ENCODE results near the gene PANK4. TPM values are rescaled to one million over a fixed set of nuclear protein-coding genes. Genes with fewer than 3 reads are reported as not detected.

Gene PANK4
- total and polyA plus RNA-seq, 10 of the 15 experiments (the other 5 are each of a cell fraction or from before 2014, with no cell fraction given): 0.35 to 38.0 (median 18.6) TPM

GRCh38 chr1:2547210-2548067 lies 21.0 kb upstream of the PANK4 start:
- peak overlapping the region; percentile 96 for H3K27ac ChIP-seq (ENCODE audit: control insufficient read depth, insufficient read depth)
- no peaks in the 10 kb centered on the region for H3K36me3 ChIP-seq (ENCODE audit: control insufficient read depth in 2 of 2, insufficient read depth in 2 of 2, low read length in 1 of 2)
- H3K9me3 ChIP-seq (replicated peaks; ENCODE audit: control insufficient read depth, insufficient read depth, low read length): no peaks in the 10 kb centered on the region
- peak overlapping the region; percentile 99 for H3K4me2 ChIP-seq (ENCODE audit: control insufficient read depth, insufficient read depth)
- WGBS (ENCODE audit: insufficient coverage, insufficient replicate concordance, low lambda C conversion rate, missing lambda C conversion rate): 1% methylated on average over 21 of the region's 27 CpGs
- peak overlapping the region; percentile 85 for H3K9ac ChIP-seq (ENCODE audit: control insufficient read depth, insufficient read depth, low read length)
- no peaks in the 10 kb centered on the region for H3K27me3 ChIP-seq (replicated peaks in 1 of 2; ENCODE audit: control insufficient read depth in 2 of 2, insufficient read depth in 2 of 2, low read length in 1 of 2)
- ChIA-PET CTCF (interaction anchor here (0.6 to 4.9 kb wide), 12 partner anchors 9 to 351 kb away, joined by 3 to 37 read pairs (median 8); partner anchors contain the start of genes FAAP20, MORN1, PANK4 and PEX10), RAD21 (ENCODE audit: unreplicated experiment) (interaction anchor here (0.9 to 7.1 kb wide), 13 partner anchors 9 to 352 kb away, joined by 3 to 86 read pairs (median 12); partner anchors contain the start of genes FAAP20, MORN1, PANK4 and PRXL2B), SMC1A (ENCODE audit: uncharacterized antibody, unreplicated experiment) (interaction anchor here (0.8 to 3.1 kb wide), 8 partner anchors 9 to 134 kb away, joined by 3 to 30 read pairs (median 12); partner anchors contain the start of genes PANK4, PRXL2B and TNFRSF14), POLR2A (interaction anchor here (0.6 to 4.9 kb wide), 15 partner anchors 8 to 353 kb away, joined by 3 to 62 read pairs (median 5); partner anchors contain the start of genes FAAP20, MORN1, PANK4 and PEX10)
- peaks cover 25% of the 10 kb centered on the region for H3K4me1 ChIP-seq (ENCODE audit: control insufficient read depth, insufficient read depth, low read length)
- no peaks in the 10 kb centered on the region for H4K20me1 ChIP-seq (ENCODE audit: control insufficient read depth, insufficient read depth)
- FAIRE-seq: no peak
- peak; percentile 37 for ATAC-seq
- no TSS peak for BruUV-seq (replicated peaks)
- no peak for DNase-seq (ENCODE audit: low read depth, low spot score)
- H3K79me2 ChIP-seq (ENCODE audit: control insufficient read depth, insufficient read depth, low read length): peaks cover 5% of the 10 kb centered on the region
- in situ Hi-C loops (cut with MboI): loop anchor here (5.0 kb wide), 2 partner anchors 35 to 135 kb away; partner anchors contain the start of gene PEX10
- intact Hi-C loops (cut with micrococcal nuclease; ENCODE audit: unreplicated experiment): loop anchor here (1.0 to 10.0 kb wide), 5 partner anchors 21 to 353 kb away; partner anchors contain the start of genes FAAP20 and PANK4
- H3K4me3 ChIP-seq: peak overlapping the region; percentile 82
- H2AFZ ChIP-seq (ENCODE audit: control insufficient read depth, low read depth, low read length): no peak overlapping the region; the same call in 1 of the 2 replicates
- TF ChIP-seq ZNF274 (IDR thresholded peaks at IDR 0.05; ENCODE audit: insufficient read depth, insufficient read length): no peak
- TF ChIP-seq GATAD2B (conservative IDR thresholded peaks at IDR 0.05; ENCODE audit: low read depth): no peak
- TF ChIP-seq PKNOX1 (IDR thresholded peaks at IDR 0.05): peak; percentile 7; the same call in 1 of the 2 replicates
- TF ChIP-seq HDAC6 (IDR thresholded peaks at IDR 0.05; ENCODE audit: unreplicated experiment): peak; percentile 62
- no peak for TF ChIP-seq IRF5 (IDR thresholded peaks at IDR 0.05; ENCODE audit: borderline replicate concordance)
- TF ChIP-seq NFIC (IDR thresholded peaks at IDR 0.05; ENCODE audit: low read depth, low read length): no peak
- TF ChIP-seq POU2F2 (IDR thresholded peaks at IDR 0.05; ENCODE audit: borderline replicate concordance, low read depth, low read length): 0 out of 3 replicates have a peak, but pooled peaks have one; percentile 41
- TF ChIP-seq E2F8 (IDR thresholded peaks at IDR 0.05; ENCODE audit: low read depth, partially characterized antibody): no peak
- 0 out of 2 replicates have a peak, but pooled peaks have one; percentile 40 for TF ChIP-seq POLR2AphosphoS5 (IDR thresholded peaks at IDR 0.05; ENCODE audit: low read length)
- TF ChIP-seq ZNF384 (IDR thresholded peaks at IDR 0.05; ENCODE audit: borderline replicate concordance, low read depth, low read length): no peak
- no peak for TF ChIP-seq RUNX3 (IDR thresholded peaks at IDR 0.05; ENCODE audit: low read length)
- no peak for TF ChIP-seq USF1 (IDR thresholded peaks at IDR 0.05; ENCODE audit: borderline replicate concordance, extremely low read length, insufficient read depth, low read depth, low read length)

Data from GM12878 (cell line).